HL-60/S4 treated with retinoic acid at 250 ng/mL for 4 days and 3 days (cell line): ENCODE results near the gene VIL1.

ENCODE experiments used
- in situ Hi-C: fragments of 300-500 bp; cut with MboI; formaldehyde crosslinking; loops from 2 replicates; pipeline ENCODE4 v1.7.0; 2022; ENCODE audit warnings: low sequenced_read_pairs

Gene VIL1

DNA sequence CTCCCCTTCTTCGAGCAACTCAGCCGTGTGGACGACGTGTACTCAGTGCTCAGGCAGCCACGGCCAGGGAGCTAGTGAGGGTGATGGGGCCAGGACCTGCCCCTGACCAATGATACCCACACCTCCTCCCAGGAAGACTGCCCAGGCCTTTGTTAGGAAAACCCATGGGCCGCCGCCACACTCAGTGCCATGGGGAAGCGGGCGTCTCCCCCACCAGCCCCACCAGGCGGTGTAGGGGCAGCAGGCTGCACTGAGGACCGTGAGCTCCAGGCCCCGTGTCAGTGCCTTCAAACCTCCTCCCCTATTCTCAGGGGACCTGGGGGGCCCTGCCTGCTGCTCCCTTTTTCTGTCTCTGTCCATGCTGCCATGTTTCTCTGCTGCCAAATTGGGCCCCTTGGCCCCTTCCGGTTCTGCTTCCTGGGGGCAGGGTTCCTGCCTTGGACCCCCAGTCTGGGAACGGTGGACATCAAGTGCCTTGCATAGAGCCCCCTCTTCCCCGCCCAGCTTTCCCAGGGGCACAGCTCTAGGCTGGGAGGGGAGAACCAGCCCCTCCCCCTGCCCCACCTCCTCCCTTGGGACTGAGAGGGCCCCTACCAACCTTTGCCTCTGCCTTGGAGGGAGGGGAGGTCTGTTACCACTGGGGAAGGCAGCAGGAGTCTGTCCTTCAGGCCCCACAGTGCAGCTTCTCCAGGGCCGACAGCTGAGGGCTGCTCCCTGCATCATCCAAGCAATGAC lies 14.4 kb upstream of the VIL1 start:
- in situ Hi-C loops: loop anchor here (25.0 kb wide), 1 partner anchor 433 kb away; the partner anchor contains the start of gene PRKAG3

- in situ Hi-C loops: loop anchor here (25.0 kb wide), 1 partner anchor 432 kb away; the partner anchor contains the start of gene PRKAG3
Measured at GRCh38 chr2:218405086-218405745, 13.7 kb upstream of the VIL1 start.

DNA sequence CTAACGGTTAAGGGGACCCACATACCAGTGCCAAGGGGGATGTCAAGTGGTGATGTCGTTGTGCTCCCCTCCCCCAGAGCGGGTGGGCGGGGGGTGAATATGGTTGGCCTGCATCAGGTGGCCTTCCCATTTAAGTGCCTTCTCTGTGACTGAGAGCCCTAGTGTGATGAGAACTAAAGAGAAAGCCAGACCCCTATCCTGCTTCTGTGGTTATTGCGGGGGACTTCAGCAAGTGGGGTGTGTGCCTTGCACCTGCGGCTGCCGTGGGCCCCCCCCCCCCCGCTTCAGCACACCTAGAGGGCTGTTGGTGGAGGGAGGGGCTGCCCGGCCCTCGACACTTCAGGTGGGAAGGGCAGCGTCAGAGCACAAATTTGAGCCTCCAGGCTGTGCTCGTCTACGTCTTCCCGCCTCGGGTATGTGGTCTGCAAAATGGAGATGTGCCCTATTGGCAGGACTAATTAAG lies 13.1 kb upstream of the VIL1 start:
- in situ Hi-C loops: loop anchor here (25.0 kb wide), 1 partner anchor 432 kb away; the partner anchor contains the start of gene PRKAG3

GRCh38 chr2:218406209-218406948 lies 12.5 kb upstream of the VIL1 start:
- in situ Hi-C loops: loop anchor here (25.0 kb wide), 1 partner anchor 431 kb away; the partner anchor contains the start of gene PRKAG3

DNA sequence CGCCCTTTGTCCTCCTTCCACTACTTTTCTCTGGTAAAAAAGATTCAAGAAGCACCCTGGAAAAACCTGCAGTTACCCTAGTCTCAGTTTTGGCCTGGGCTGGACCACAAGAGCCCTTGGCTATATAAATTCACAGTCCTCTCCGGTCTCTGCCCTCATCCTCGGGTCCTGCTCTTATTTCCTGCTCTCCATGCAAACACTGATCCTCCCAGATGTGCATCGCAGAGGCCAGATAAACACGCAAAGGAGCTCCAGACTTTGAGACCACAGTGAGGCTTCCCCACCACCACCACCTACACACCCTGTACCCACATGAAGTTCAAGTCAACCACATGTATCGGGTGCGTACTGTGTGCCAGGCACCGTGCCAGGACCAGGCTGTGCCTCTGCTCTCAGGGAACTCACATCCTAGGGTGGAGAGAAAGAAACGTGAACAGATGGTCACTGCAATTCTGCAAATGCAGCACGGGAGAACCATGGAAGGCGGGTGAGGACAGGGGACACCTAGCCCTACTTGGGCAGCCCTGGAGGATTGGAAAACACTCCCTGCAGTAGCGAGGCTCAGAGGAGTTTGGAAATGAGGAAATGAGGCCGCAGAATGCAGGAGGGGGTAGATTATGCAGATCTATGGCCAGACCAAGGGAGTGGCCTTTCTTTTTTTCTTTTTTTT lies 11.8 kb upstream of the VIL1 start:
- in situ Hi-C loops: loop anchor here (25.0 kb wide), 1 partner anchor 430 kb away; the partner anchor contains the start of gene PRKAG3

- in situ Hi-C loops: loop anchor here (25.0 kb wide), 1 partner anchor 430 kb away; the partner anchor contains the start of gene PRKAG3
Measured at GRCh38 chr2:218407717-218408116, 11.2 kb upstream of the VIL1 start.

- in situ Hi-C loops: loop anchor here (25.0 kb wide), 1 partner anchor 419 kb away; the partner anchor contains the start of gene PRKAG3
Measured at GRCh38 chr2:218418321-218418716, 604 bp upstream of the VIL1 start.

DNA sequence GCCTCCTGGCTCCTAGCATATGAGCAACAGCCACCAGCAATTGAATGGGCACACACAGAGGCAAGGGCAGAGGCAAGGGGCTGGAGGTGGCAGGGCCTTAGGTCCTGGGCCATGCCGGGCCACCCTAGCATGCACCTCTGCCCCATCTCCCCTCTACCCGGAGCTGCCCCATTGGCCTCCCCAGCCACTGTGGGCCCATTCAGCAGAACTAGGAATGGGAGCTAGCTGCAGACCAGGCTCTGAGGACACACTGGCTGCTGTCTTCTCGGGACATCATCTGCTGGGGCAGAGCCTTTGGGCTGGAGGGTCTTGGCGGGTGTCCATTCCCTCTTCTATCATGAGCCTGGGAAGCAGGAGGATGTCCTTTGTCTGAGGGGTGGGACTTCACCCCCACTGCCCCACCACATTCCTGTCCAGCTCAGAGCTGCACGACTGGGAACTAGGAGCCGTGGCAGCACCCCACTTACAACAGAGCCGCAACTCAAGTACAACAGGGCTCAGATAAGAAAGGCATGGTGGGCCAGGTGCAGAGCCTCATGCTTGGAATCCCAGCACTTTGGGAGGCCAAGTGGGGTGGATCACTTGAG lies 800 bp downstream of the VIL1 start:
- in situ Hi-C loops: loop anchor here (25.0 kb wide), 1 partner anchor 418 kb away; the partner anchor contains the start of gene PRKAG3

DNA sequence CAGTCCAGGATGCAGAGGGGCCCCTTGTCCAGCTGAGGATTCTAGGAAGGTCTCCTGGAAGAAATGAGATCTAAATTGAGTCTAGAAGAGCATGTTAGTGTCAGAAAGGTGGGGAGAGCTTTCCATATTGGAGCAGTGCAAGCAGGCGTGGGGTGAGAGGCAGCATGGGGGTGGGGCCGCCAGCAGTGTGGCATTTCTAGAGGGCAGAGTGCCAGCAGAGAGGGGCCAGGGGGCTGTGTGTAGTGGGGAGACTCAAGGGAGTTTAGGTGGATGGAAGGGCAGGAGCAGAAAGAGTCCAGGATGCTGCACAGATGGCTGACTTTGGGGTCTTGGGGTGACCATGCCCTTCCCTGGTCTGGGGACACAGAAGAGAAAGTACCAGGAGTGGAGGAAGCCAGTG lies 2.1 kb downstream of the VIL1 start:
- in situ Hi-C loops: loop anchor here (25.0 kb wide), 1 partner anchor 416 kb away; the partner anchor contains the start of gene PRKAG3

- in situ Hi-C loops: loop anchor here (25.0 kb wide), 1 partner anchor 415 kb away; the partner anchor contains the start of gene PRKAG3
Measured at GRCh38 chr2:218422403-218423086, 3.6 kb downstream of the VIL1 start.

DNA sequence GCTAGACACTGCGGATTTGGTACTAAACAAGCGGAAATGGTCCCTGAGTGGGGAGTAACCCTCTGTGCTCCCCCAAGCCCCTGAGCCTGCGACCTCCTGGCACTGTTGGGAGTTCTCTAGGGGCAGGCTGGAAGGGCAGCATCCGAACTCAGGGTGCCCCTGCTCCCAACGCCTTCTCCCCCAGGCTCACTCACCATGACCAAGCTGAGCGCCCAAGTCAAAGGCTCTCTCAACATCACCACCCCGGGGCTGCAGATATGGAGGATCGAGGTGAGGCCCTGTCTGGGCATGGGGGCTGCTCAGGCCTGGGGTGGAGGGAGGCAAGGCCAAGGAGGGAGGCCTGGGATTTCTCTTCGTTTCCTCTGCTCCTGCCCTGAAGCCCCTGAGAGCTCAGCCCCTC lies 4.7 kb downstream of the VIL1 start:
- in situ Hi-C loops: loop anchor here (25.0 kb wide), 1 partner anchor 414 kb away; the partner anchor contains the start of gene PRKAG3

DNA sequence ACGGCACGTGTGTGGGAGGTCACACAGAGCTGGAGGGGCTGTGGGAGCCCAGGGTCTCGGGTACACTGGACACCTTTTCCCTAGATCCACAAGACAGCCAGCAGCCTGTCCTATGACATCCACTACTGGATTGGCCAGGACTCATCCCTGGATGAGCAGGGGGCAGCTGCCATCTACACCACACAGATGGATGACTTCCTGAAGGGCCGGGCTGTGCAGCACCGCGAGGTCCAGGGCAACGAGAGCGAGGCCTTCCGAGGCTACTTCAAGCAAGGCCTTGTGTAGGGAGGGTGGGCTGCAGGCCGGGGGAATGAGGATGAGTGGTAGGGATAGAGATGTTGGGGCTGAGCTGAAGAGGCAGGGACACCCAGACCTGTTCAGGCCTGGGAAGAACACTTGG lies 6.6 kb downstream of the VIL1 start:
- in situ Hi-C loops: no loop called here

DNA sequence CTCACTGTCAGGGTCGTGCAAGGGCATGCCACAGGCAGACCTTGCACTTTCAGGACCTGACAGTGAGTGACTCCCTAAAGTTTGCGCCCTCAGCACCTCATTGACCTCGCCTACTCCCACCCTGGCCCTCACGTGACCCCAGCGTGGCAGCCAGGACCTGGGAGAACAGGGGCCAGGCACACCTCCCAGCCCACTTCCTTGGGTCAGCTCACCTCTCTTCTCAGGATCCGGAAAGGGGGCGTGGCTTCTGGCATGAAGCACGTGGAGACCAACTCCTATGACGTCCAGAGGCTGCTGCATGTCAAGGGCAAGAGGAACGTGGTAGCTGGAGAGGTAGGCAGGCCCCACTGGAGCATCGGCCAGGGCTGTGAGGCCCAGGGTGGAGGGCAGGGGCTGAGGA lies 8.8 kb downstream of the VIL1 start:
- in situ Hi-C loops: no loop called here

DNA sequence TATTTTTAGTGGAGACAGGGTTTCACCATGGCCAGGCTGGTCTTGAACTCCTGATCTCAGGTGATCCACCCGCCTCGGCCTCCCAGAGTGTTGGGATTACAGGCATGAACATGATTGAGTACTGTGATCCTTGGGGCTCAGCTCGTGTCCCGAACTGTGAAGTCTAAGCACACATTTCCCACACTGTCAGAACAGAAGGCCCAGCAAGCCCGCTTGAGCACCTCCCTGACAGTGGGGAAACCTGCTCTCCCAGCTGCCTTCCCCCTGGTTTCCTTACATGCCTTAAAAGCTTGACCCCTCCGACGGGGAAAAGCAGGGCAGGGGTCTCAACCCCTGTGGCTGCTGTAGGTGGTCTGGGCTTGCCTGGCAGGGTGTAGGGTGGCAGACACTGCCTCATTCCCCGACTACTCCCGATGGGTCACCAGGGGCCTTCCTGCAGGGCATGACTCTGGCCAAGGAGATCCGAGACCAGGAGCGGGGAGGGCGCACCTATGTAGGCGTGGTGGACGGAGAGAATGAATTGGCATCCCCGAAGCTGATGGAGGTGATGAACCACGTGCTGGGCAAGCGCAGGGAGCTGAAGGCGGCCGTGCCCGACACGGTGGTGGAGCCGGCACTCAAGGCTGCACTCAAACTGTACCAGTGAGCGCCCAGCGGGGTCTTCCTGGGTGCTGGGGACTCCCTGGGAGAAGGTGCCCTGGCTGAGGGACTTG lies 10.1 kb downstream of the VIL1 start:
- in situ Hi-C loops: no loop called here

DNA sequence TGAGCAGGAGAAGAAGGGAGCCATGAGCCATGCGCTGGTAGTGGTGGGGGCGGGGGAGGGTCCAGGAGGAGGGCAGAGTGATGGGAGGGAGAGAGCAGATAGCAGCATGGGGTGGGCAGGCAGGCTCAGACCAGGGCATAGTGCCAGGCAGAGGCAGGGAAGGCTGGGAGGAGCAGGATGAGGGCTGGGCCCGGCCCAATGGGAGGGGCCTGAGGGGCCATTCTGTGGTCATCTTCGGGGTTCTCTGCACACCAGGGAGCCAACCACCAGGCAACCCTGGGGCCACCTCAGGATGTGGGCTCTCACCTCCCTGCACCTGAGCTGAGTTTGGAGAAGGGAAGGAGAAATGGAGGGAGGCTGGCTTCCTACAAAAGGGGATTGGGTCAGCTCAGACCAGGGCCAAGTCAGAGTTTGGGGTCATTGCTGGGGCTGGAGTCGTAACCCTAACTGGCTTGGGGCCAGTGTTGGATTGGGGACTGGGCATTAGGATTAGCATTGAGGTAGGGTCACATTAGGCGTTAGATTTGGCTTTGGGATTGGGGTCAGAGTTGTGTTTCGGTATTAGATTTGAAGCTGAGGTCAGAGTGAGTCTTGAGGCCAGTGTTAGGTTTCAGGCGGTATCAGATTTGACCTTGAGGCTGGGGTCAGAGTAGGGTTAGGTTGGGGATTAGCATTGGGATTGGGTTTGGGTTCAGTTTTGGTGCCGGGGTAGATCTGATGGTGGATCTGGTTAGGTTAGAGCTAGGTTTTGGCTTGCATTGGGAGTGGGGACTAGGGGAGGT lies 11.2 kb downstream of the VIL1 start:
- in situ Hi-C loops: no loop called here

DNA sequence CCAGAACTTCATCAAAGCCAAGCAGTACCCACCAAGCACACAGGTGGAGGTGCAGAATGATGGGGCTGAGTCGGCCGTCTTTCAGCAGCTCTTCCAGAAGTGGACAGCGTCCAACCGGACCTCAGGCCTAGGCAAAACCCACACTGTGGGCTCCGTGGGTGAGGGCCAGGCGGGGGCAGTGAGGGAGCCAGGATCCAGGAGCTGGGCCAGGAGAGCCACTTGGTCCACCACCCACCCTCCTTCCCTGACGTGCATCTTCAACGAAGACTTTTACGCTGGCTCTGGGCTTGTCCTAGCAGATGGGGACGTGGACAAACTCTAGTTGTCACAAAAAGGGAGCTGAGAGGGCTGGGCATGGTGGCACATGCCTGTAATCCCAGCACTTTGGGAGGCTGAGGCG lies 11.8 kb downstream of the VIL1 start:
- in situ Hi-C loops: no loop called here

- in situ Hi-C loops: no loop called here
Measured at GRCh38 chr2:218431878-218432277, 13.0 kb downstream of the VIL1 start.
